GM12892 (cell line): ENCODE data around the gene MBTD1.

Experiments
- POLR2A ChIP-seq: IDR thresholded peaks from 2 replicates; pipeline ENCODE4 v1.6.1; 2011; ENCODE audit warnings: low read depth, low read length, control low read depth
- POLR2AphosphoS5 ChIP-seq: IDR thresholded peaks from 2 replicates; pipeline ENCODE4 v1.6.1; 2011; ENCODE audit warnings: low read depth, low read length, control low read depth
- TAF1 ChIP-seq: IDR thresholded peaks from 2 replicates; pipeline ENCODE4 v1.6.1; 2011; ENCODE audit warnings: low read depth, mild to moderate bottlenecking, control low read depth, low read length, borderline replicate concordance

DNA sequence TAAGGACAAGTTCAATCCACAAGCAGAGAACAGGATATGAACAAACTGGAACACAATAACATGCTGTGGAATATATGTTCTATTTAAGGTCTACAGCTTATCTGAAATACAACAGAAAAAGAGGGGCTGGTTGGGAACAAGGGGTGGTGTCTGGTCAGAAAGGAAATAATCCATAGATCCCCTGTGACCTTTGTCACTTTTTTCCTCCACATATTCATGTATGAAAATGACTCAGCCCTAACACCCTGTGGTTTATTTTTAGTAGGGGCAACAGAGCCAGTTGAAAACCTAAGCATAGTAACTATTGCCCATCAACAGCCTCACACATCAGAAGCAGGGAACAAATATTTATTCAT is 126.9 kb downstream of the MBTD1 start:
- TF ChIP-seq POLR2A (no peak), POLR2AphosphoS5 (no peak), TAF1 (no peak)
